ENCODE data around the gene CRYBG2. TPM values are rescaled to one million over a fixed set of nuclear protein-coding genes. Genes with fewer than 3 reads are reported as not detected.
"Not testable (repeated sequence)": the region's sequence is repeated elsewhere in the genome, so short reads cannot be mapped to it uniquely, and the experiment has no call there.

CRYBG2 gene
- total and polyA plus RNA-seq, 10 of the 15 experiments (the other 5 are each of a cell fraction or from before 2014, with no cell fraction given) = 0.03 to 1.2 (median 0.11) TPM; not detected in 4

DNA sequence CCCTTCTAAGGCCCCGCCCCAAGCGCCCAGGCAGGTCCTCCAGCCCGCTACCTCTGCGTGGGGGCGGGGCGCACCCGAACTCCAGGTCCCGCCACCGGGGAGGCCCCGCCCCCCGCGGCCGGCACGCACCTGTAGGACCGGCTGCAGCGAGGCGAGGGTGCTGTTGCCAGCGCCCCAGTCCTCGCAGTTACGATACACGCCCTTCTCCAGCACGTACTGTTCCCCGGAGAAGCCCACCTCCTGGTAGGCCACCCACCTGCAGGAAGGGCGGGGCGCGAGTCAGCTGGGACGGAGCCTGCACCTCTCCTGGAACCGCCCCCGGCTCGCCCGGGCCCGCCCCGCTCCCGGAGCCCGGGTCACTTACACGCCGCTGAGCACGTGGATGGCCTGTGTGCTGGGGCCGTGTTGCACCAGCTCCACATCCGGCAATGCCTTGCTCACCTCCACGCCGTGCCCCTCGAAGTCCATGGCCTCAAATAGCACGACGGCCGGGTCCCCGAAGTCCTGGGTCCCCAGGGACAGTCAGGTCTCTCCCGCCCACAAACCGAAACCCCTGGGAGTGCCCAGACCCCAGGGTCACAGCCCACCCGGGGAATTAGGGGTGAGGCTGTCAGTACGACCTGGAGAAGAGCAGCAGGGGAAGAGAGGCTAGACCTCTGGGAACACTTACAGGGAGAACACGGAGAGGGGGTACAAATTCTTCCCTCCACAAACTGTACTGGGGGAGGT is 17.3 kb downstream of the CRYBG2 start (continued):
- TF ChIP-seq, protein P1, sequence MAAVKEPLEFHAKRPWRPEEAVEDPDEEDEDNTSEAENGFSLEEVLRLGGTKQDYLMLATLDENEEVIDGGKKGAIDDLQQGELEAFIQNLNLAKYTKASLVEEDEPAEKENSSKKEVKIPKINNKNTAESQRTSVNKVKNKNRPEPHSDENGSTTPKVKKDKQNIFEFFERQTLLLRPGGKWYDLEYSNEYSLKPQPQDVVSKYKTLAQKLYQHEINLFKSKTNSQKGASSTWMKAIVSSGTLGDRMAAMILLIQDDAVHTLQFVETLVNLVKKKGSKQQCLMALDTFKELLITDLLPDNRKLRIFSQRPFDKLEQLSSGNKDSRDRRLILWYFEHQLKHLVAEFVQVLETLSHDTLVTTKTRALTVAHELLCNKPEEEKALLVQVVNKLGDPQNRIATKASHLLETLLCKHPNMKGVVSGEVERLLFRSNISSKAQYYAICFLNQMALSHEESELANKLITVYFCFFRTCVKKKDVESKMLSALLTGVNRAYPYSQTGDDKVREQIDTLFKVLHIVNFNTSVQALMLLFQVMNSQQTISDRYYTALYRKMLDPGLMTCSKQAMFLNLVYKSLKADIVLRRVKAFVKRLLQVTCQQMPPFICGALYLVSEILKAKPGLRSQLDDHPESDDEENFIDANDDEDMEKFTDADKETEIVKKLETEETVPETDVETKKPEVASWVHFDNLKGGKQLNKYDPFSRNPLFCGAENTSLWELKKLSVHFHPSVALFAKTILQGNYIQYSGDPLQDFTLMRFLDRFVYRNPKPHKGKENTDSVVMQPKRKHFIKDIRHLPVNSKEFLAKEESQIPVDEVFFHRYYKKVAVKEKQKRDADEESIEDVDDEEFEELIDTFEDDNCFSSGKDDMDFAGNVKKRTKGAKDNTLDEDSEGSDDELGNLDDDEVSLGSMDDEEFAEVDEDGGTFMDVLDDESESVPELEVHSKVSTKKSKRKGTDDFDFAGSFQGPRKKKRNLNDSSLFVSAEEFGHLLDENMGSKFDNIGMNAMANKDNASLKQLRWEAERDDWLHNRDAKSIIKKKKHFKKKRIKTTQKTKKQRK (IDR thresholded peaks at IDR 0.05; ENCODE audit: low read depth, low read length) = no peak
- TF ChIP-seq SIX5 (IDR thresholded peaks at IDR 0.05; ENCODE audit: low read depth, low read length, severe bottlenecking) (no peak), RAD21 (IDR thresholded peaks at IDR 0.05; ENCODE audit: insufficient read depth, low read depth, low read length) (no peak), KLF5 (IDR thresholded peaks at IDR 0.05; ENCODE audit: partially characterized antibody) (no peak)

DNA sequence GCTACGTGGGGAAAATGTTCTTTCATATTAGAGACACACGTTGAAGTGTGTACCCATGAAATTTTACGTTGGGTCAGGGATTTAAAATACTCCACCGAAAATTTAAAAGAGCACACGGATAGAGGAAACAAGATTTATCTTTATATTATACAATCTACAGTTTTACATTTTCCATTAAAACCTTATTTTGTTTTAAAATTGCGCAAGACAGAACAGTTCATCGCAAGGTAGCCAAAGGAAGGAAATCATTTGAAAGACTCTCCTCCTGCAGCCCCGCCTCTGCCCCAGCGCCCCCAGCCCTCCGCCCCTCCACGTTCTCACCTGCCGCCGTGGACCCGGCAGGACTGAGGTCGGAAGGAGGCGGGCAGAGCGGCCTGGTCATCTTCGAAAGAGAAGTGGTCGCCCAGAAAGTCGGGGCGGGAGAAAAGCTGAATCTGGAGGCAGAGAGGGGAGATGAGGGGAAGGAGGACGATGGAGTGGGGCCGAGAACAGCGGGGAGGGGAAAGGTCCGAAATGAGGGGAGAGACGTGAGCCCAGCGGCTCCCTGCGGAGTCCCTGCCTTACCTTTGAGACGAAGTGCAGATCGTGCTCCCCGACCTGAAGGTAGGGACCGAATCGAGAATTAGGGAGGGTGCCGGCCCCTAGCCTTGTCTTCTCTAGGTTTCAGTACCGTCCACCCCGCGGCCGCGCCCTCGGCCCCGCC is 18.0 kb downstream of the CRYBG2 start:
- ChIA-PET RAD21 (ENCODE audit: unreplicated experiment) (interaction anchor here (1.2 to 1.4 kb wide), 2 partner anchors 50 to 63 kb away, joined by 3 read pairs; no protein-coding TSS in a partner anchor), POLR2A (interaction anchor here (0.6 kb wide), 1 partner anchor 191 kb away, joined by 3 read pairs; no protein-coding TSS in a partner anchor), CTCF (interaction anchor here (1.0 to 1.4 kb wide), 3 partner anchors 14 to 81 kb away, joined by 3 to 4 read pairs (median 3); no protein-coding TSS in a partner anchor), SMC1A (ENCODE audit: uncharacterized antibody, unreplicated experiment) (no interaction called here)
- no peak for TF ChIP-seq CHD2 (IDR thresholded peaks at IDR 0.05; ENCODE audit: borderline replicate concordance, low read depth, low read length)
- no peak for TF ChIP-seq RBBP5 (conservative IDR thresholded peaks at IDR 0.05)
- TF ChIP-seq SMARCA5 (IDR thresholded peaks at IDR 0.05) = no peak
- Histone ChIP-seq H3K4me3 (peak overlapping the region; percentile 68), H3K79me2 (ENCODE audit: control insufficient read depth, insufficient read depth, low read length) (no peaks in the 10 kb centered on the region), H3K4me2 (ENCODE audit: control insufficient read depth, insufficient read depth) (peak overlapping the region; percentile 96), H3K27ac (ENCODE audit: control insufficient read depth, insufficient read depth) (no peak overlapping the region), H4K20me1 (ENCODE audit: control insufficient read depth, insufficient read depth) (no peaks in the 10 kb centered on the region), H3K4me1 (ENCODE audit: control insufficient read depth, insufficient read depth, low read length) (peaks cover 6% of the 10 kb centered on the region; the same call in 1 of the 2 replicates), H3K36me3 (ENCODE audit: control insufficient read depth in 2 of 2, insufficient read depth in 2 of 2, low read length in 1 of 2) (no peaks in the 10 kb centered on the region), H3K9ac (ENCODE audit: control insufficient read depth, insufficient read depth, low read length) (no peak overlapping the region), H3K27me3 (replicated peaks in 1 of 2; ENCODE audit: control insufficient read depth in 2 of 2, insufficient read depth in 2 of 2, low read length in 1 of 2) (peaks cover 0 to 6% of the 10 kb centered on the region in 2 experiments; a peak in 2 of 4 replicates), H3K9me3 (replicated peaks; ENCODE audit: control insufficient read depth, insufficient read depth, low read length) (no peaks in the 10 kb centered on the region), H2AFZ (ENCODE audit: control insufficient read depth, low read depth, low read length) (peak overlapping the region; percentile 73)
- WGBS (ENCODE audit: insufficient coverage, insufficient replicate concordance, low lambda C conversion rate, missing lambda C conversion rate) = 2% methylated on average over 34 of the region's 41 CpGs
- in situ Hi-C loops (cut with MboI) = no loop called here
- DNase-seq (ENCODE audit: low read depth, low spot score) (no peak), ATAC-seq (no peak), FAIRE-seq (peak; percentile 38)
- BruUV-seq (replicated peaks) = no TSS peak
- intact Hi-C loops (cut with micrococcal nuclease; ENCODE audit: unreplicated experiment) = no loop called here

DNA sequence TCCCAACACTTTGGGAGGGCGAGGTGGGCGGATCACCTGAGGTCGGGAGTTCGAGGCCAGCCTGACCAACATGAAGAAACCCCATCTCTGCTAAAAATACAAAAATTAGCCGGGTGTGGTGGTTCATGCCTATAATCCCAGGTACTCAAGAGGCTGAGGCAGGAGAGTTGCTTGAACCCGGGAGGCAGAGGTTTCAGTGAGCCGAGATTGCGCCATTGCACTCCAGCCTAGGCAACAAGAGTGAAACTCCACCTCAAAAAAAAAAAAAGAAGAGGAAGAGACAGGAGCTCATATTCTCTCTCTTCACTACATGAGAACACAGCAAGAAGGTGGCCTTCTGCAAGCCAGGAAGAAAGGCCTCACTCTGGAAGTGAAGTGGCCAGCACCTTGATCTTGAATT is 20.6 kb downstream of the CRYBG2 start:
- ChIA-PET CTCF (interaction anchor here (0.7 to 2.2 kb wide), 3 partner anchors 12 to 57 kb away, joined by 3 to 7 read pairs (median 4); no protein-coding TSS in a partner anchor), RAD21 (ENCODE audit: unreplicated experiment) (interaction anchor here (0.7 to 1.8 kb wide), 2 partner anchors 48 to 319 kb away, joined by 4 to 5 read pairs; no protein-coding TSS in a partner anchor), SMC1A (ENCODE audit: uncharacterized antibody, unreplicated experiment) (interaction anchor here (1.7 kb wide), 1 partner anchor 12 kb away, joined by 4 read pairs; no protein-coding TSS in a partner anchor)
- POLR2A ChIA-PET; FAIRE-seq; H2AFZ ChIP-seq (ENCODE audit: control insufficient read depth, low read depth, low read length); H3K4me3 ChIP-seq; DNase-seq (ENCODE audit: low read depth, low spot score); intact Hi-C loops (cut with micrococcal nuclease; ENCODE audit: unreplicated experiment); H3K9ac ChIP-seq (ENCODE audit: control insufficient read depth, insufficient read depth, low read length); H3K4me1 ChIP-seq (ENCODE audit: control insufficient read depth, insufficient read depth, low read length); H3K27me3 ChIP-seq (replicated peaks in 1 of 2; ENCODE audit: control insufficient read depth in 2 of 2, insufficient read depth in 2 of 2, low read length in 1 of 2); H3K4me2 ChIP-seq (ENCODE audit: control insufficient read depth, insufficient read depth); H3K9me3 ChIP-seq (replicated peaks; ENCODE audit: control insufficient read depth, insufficient read depth, low read length); BruUV-seq (replicated peaks); ATAC-seq; H3K36me3 ChIP-seq (ENCODE audit: control insufficient read depth in 2 of 2, insufficient read depth in 2 of 2, low read length in 1 of 2); H3K27ac ChIP-seq (ENCODE audit: control insufficient read depth, insufficient read depth); in situ Hi-C loops (cut with MboI); H4K20me1 ChIP-seq (ENCODE audit: control insufficient read depth, insufficient read depth); H3K79me2 ChIP-seq (ENCODE audit: control insufficient read depth, insufficient read depth, low read length): not testable (repeated sequence)
- WGBS (ENCODE audit: insufficient coverage, insufficient replicate concordance, low lambda C conversion rate, missing lambda C conversion rate) = 73% methylated on average over 7 of the region's 8 CpGs

Data from GM12878 (cell line).